Fibroblast of skin of back (primary cell): ENCODE results near the gene DEFB128.

Source experiments
- DNase-seq: peaks from one replicate; pipeline ENCODE4 v3.0.0-alpha.2; 2013

The DEFB128 gene

DNA sequence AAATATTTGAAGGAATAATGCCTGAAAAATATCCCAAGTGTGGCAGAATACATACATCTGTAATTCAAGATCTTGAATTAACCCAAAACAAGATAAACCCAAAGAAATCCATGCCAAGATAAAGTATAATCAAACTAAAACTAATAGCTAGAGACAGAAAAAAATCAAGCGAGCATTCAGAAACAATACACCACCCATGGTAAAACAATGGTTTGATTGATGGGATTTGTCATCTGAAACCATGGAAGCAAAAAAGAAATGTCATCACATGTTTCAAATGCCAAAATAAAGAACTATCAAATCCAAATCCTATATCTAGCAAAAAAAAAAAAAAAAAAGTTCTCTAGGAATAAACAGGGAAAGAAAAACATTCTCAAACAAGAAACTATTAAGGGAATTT, 37.4 kb downstream of the DEFB128 start:
- DNase-seq, result no peak

DNA sequence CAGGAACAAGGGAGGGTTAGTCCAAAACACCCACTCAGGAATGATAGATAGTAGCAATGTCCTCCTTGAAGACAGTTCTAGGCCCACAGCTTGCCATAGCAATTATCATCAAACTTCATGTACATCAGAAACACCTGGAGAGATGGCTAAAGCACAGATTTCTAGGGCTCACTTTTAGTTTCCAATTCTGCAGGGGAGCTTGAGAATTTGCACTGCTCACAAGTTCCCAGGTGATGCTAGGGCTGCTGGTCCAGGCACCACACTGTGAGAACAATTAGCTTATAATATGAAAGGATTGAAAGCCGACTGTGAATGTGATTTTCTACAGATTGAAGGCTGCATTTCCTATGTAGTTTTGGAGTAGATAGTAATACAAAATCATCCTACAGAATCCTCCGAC, 43.6 kb downstream of the DEFB128 start:
- DNase-seq, result no peak

DNA sequence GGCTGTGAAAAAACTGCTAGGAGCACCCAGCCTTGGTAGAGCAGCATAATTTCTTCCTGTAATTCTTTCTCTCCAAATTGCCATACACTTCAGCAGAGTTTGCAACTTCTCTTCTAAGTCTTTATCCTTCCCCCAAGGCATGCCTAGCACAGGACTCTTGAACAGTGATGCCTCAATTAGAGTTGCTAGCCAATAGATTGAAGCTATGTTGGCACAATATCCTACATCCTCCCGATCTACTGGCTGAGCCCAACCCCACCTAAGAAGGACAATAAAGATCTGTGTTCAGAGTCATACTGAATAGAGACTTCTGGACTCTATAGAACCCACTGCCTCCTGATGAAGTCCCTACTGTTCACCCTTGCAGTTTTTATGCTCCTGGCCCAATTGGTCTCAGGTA, 47.2 kb downstream of the DEFB128 start, which contains the start of gene DEFB126:
TSS of gene DEFB126 (plus strand) at position 301 of the 400 bp plus-strand sequence. CDS start at position 340, 39 bp downstream.
- DNase-seq, result no peak
